Right lobe of liver (tissue), 4 donors: Measurements from ENCODE around the gene CPNE1.

Source experiments
- POLR2A ChIP-seq: fragments of 450-650 bp; IDR thresholded peaks from one replicate; pipeline ENCODE4 v1.6.1; 2017; ENCODE audit warnings: antibody characterized with exemption, mild to moderate bottlenecking
- TF ChIP-seq, protein P1 (sequence below), 4 donors: fragments of 200-600 bp in 3 of 4; fragments of 450-650 bp in 1 of 4; IDR thresholded peaks; one replicate each; pipeline versions ENCODE4 v1.5.1 to v1.8.0; 2016 to 2022; ENCODE audit warnings: antibody characterized with exemption in 4 of 4, mild to moderate bottlenecking in 2 of 4
- donor health status: DM: no; HTN: no; CAD: no.
- donor health status: DM: no; HTN: no; CAD: no.
- donor health status: DM: no; HTN: yes; CAD: no.

DNA sequence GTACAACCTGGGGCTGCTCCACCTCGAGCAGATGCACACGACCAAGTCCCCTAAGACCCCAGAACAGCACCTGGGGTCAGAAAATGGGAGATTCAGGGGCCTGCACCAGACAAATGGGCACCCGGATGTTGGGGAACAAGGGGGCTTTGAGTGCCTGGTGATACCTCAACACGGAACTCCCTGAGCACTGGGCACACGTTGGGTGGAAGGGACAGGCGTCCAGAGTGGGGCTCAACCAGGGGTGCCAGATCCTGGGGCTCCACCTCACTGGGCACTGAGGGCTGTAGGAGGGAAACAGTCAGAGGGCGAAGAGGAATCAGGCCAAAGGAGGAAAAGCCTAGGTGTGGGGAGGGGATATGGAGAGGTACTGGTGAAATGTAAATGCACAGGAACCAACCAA, 82.6 kb downstream of the CPNE1 start:
- TF ChIP-seq, protein P1, sequence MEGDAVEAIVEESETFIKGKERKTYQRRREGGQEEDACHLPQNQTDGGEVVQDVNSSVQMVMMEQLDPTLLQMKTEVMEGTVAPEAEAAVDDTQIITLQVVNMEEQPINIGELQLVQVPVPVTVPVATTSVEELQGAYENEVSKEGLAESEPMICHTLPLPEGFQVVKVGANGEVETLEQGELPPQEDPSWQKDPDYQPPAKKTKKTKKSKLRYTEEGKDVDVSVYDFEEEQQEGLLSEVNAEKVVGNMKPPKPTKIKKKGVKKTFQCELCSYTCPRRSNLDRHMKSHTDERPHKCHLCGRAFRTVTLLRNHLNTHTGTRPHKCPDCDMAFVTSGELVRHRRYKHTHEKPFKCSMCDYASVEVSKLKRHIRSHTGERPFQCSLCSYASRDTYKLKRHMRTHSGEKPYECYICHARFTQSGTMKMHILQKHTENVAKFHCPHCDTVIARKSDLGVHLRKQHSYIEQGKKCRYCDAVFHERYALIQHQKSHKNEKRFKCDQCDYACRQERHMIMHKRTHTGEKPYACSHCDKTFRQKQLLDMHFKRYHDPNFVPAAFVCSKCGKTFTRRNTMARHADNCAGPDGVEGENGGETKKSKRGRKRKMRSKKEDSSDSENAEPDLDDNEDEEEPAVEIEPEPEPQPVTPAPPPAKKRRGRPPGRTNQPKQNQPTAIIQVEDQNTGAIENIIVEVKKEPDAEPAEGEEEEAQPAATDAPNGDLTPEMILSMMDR (IDR thresholded peaks at IDR 0.05): no peak
- no peak for TF ChIP-seq POLR2A
